ENCODE data around the gene TAF13.

Gene TAF13

GRCh38 chr1:109075531-109076490, at the start of gene TAF13:
TSS of gene TAF13 (minus strand) at chr1:109076003. CDS start at chr1:109075947, 56 bp downstream.
- no peaks in the 10 kb centered on the region for H3K9me3 ChIP-seq (ENCODE audit: control insufficient read depth, low read length)
- peak; percentile 99 for DNase-seq (ENCODE audit: low read depth)

GRCh38 chr1:109120356-109120755, 44.6 kb upstream of the TAF13 start:
- Histone ChIP-seq H3K9me3 (ENCODE audit: control insufficient read depth, low read length) (no peaks in the 10 kb centered on the region), H3K9ac (ENCODE audit: low read length) (no peak overlapping the region), H3K4me3 (ENCODE audit: low read length) (no peak overlapping the region), H3K4me1 (ENCODE audit: control insufficient read depth, insufficient read depth, low read length) (no peaks in the 10 kb centered on the region), H3K27me3 (replicated peaks; ENCODE audit: control insufficient read depth, insufficient read depth, low read length) (no peaks in the 10 kb centered on the region), H3K36me3 (ENCODE audit: control insufficient read depth, insufficient read depth, low read length, severe bottlenecking) (no peaks in the 10 kb centered on the region)
- DNase-seq (ENCODE audit: low read depth) = no peak

More at GRCh38 chr1:109075531-109076490, at the start of gene TAF13:
- Histone ChIP-seq H3K36me3 (ENCODE audit: control insufficient read depth, insufficient read depth, low read length, severe bottlenecking) (peaks cover 6% of the 10 kb centered on the region), H3K9ac (ENCODE audit: low read length) (peak within 1 kb of the TSS; percentile 97), H3K4me1 (ENCODE audit: control insufficient read depth, insufficient read depth, low read length) (peaks cover 31% of the 10 kb centered on the region), H3K4me3 (ENCODE audit: low read length) (peak within 1 kb of the TSS; percentile 98), H3K27me3 (replicated peaks; ENCODE audit: control insufficient read depth, insufficient read depth, low read length) (no peaks in the 10 kb centered on the region)

GRCh38 chr1:109118089-109118488, 42.3 kb upstream of the TAF13 start:
- Histone ChIP-seq H3K27me3 (replicated peaks; ENCODE audit: control insufficient read depth, insufficient read depth, low read length) (peaks cover 15% of the 10 kb centered on the region), H3K4me1 (ENCODE audit: control insufficient read depth, insufficient read depth, low read length) (peaks cover 4% of the 10 kb centered on the region), H3K36me3 (ENCODE audit: control insufficient read depth, insufficient read depth, low read length, severe bottlenecking) (no peaks in the 10 kb centered on the region), H3K4me3 (ENCODE audit: low read length) (no peak overlapping the region), H3K9me3 (ENCODE audit: control insufficient read depth, low read length) (no peaks in the 10 kb centered on the region), H3K9ac (ENCODE audit: low read length) (no peak overlapping the region)
- no peak for DNase-seq (ENCODE audit: low read depth)

- Histone ChIP-seq H3K27me3 (replicated peaks; ENCODE audit: control insufficient read depth, insufficient read depth, low read length) (peaks cover 15% of the 10 kb centered on the region), H3K36me3 (ENCODE audit: control insufficient read depth, insufficient read depth, low read length, severe bottlenecking) (no peaks in the 10 kb centered on the region), H3K4me3 (ENCODE audit: low read length) (no peak overlapping the region), H3K4me1 (ENCODE audit: control insufficient read depth, insufficient read depth, low read length) (peaks cover 19% of the 10 kb centered on the region), H3K9me3 (ENCODE audit: control insufficient read depth, low read length) (no peaks in the 10 kb centered on the region), H3K9ac (ENCODE audit: low read length) (no peak overlapping the region)
- DNase-seq (ENCODE audit: low read depth) = no peak
Measured at GRCh38 chr1:109116286-109116685, 40.5 kb upstream of the TAF13 start.

- peaks cover 15% of the 10 kb centered on the region for H3K27me3 ChIP-seq (replicated peaks; ENCODE audit: control insufficient read depth, insufficient read depth, low read length)
- H3K9me3 ChIP-seq (ENCODE audit: control insufficient read depth, low read length) = no peaks in the 10 kb centered on the region
- no peak overlapping the region for H3K4me3 ChIP-seq (ENCODE audit: low read length)
Measured at GRCh38 chr1:109115685-109116084, 39.9 kb upstream of the TAF13 start.

GRCh38 chr1:109114342-109114674, 38.5 kb upstream of the TAF13 start:
- H3K4me1 ChIP-seq (ENCODE audit: control insufficient read depth, insufficient read depth, low read length) = peaks cover 19% of the 10 kb centered on the region
- H3K4me3 ChIP-seq (ENCODE audit: low read length) = no peak overlapping the region
- peaks cover 15% of the 10 kb centered on the region for H3K27me3 ChIP-seq (replicated peaks; ENCODE audit: control insufficient read depth, insufficient read depth, low read length)
- H3K9me3 ChIP-seq (ENCODE audit: control insufficient read depth, low read length) = no peaks in the 10 kb centered on the region
- no peak for DNase-seq (ENCODE audit: low read depth)
- no peaks in the 10 kb centered on the region for H3K36me3 ChIP-seq (ENCODE audit: control insufficient read depth, insufficient read depth, low read length, severe bottlenecking)
- no peak overlapping the region for H3K9ac ChIP-seq (ENCODE audit: low read length)

More at GRCh38 chr1:109115685-109116084, 39.9 kb upstream of the TAF13 start:
- H3K4me1 ChIP-seq (ENCODE audit: control insufficient read depth, insufficient read depth, low read length) = peaks cover 19% of the 10 kb centered on the region
- H3K36me3 ChIP-seq (ENCODE audit: control insufficient read depth, insufficient read depth, low read length, severe bottlenecking) = no peaks in the 10 kb centered on the region
- no peak for DNase-seq (ENCODE audit: low read depth)
- no peak overlapping the region for H3K9ac ChIP-seq (ENCODE audit: low read length)

- Histone ChIP-seq H3K9me3 (ENCODE audit: control insufficient read depth, low read length) (no peaks in the 10 kb centered on the region), H3K36me3 (ENCODE audit: control insufficient read depth, insufficient read depth, low read length, severe bottlenecking) (no peaks in the 10 kb centered on the region), H3K27me3 (replicated peaks; ENCODE audit: control insufficient read depth, insufficient read depth, low read length) (peaks cover 15% of the 10 kb centered on the region), H3K4me1 (ENCODE audit: control insufficient read depth, insufficient read depth, low read length) (peaks cover 19% of the 10 kb centered on the region), H3K4me3 (ENCODE audit: low read length) (peak within 1 kb of the TSS; percentile 71), H3K9ac (ENCODE audit: low read length) (no peak within 1 kb of the TSS)
- DNase-seq (ENCODE audit: low read depth) = peak; percentile 40
Measured at GRCh38 chr1:109113590-109114341, 38.0 kb upstream of the TAF13 start, which contains the start of gene ELAPOR1. TSS of gene ELAPOR1 (plus strand) at chr1:109114115. CDS start at chr1:109114184, 69 bp downstream.

- H3K4me1 ChIP-seq (ENCODE audit: control insufficient read depth, insufficient read depth, low read length) = peaks cover 19% of the 10 kb centered on the region
- H3K27me3 ChIP-seq (replicated peaks; ENCODE audit: control insufficient read depth, insufficient read depth, low read length) = peaks cover 15% of the 10 kb centered on the region
- no peaks in the 10 kb centered on the region for H3K36me3 ChIP-seq (ENCODE audit: control insufficient read depth, insufficient read depth, low read length, severe bottlenecking)
- no peaks in the 10 kb centered on the region for H3K9me3 ChIP-seq (ENCODE audit: control insufficient read depth, low read length)
- peak; percentile 95 for DNase-seq (ENCODE audit: low read depth)
- peak overlapping the region; percentile 71 for H3K4me3 ChIP-seq (ENCODE audit: low read length)
- peak overlapping the region; percentile 5 for H3K9ac ChIP-seq (ENCODE audit: low read length)
Measured at GRCh38 chr1:109112652-109113285, 37.0 kb upstream of the TAF13 start.

GRCh38 chr1:109112056-109112651, 36.4 kb upstream of the TAF13 start:
- peak overlapping the region; percentile 71 for H3K4me3 ChIP-seq (ENCODE audit: low read length)
- peaks cover 15% of the 10 kb centered on the region for H3K27me3 ChIP-seq (replicated peaks; ENCODE audit: control insufficient read depth, insufficient read depth, low read length)
- no peaks in the 10 kb centered on the region for H3K36me3 ChIP-seq (ENCODE audit: control insufficient read depth, insufficient read depth, low read length, severe bottlenecking)
- H3K4me1 ChIP-seq (ENCODE audit: control insufficient read depth, insufficient read depth, low read length) = peaks cover 19% of the 10 kb centered on the region
- DNase-seq (ENCODE audit: low read depth) = no peak
- peak overlapping the region; percentile 5 for H3K9ac ChIP-seq (ENCODE audit: low read length)
- no peaks in the 10 kb centered on the region for H3K9me3 ChIP-seq (ENCODE audit: control insufficient read depth, low read length)

- H3K9me3 ChIP-seq (ENCODE audit: control insufficient read depth, low read length) = no peaks in the 10 kb centered on the region
Measured at GRCh38 chr1:109111386-109112055, 35.7 kb upstream of the TAF13 start.

More at GRCh38 chr1:109111386-109112055, 35.7 kb upstream of the TAF13 start:
- H3K27me3 ChIP-seq (replicated peaks; ENCODE audit: control insufficient read depth, insufficient read depth, low read length) = peaks cover 15% of the 10 kb centered on the region
- peaks cover 19% of the 10 kb centered on the region for H3K4me1 ChIP-seq (ENCODE audit: control insufficient read depth, insufficient read depth, low read length)
- no peak overlapping the region for H3K9ac ChIP-seq (ENCODE audit: low read length)
- no peak overlapping the region for H3K4me3 ChIP-seq (ENCODE audit: low read length)
- no peaks in the 10 kb centered on the region for H3K36me3 ChIP-seq (ENCODE audit: control insufficient read depth, insufficient read depth, low read length, severe bottlenecking)
- DNase-seq (ENCODE audit: low read depth) = no peak
